ENCODE data around the gene CFAP20DC.
"Not testable (repeated sequence)": the region's sequence is repeated elsewhere in the genome, so short reads cannot be mapped to it uniquely, and the experiment has no call there.

CFAP20DC gene

GRCh38 chr3:58897646-58898045, 152.2 kb downstream of the CFAP20DC start:
- H3K27ac ChIP-seq: no peak overlapping the region
- TF ChIP-seq, protein P1, sequence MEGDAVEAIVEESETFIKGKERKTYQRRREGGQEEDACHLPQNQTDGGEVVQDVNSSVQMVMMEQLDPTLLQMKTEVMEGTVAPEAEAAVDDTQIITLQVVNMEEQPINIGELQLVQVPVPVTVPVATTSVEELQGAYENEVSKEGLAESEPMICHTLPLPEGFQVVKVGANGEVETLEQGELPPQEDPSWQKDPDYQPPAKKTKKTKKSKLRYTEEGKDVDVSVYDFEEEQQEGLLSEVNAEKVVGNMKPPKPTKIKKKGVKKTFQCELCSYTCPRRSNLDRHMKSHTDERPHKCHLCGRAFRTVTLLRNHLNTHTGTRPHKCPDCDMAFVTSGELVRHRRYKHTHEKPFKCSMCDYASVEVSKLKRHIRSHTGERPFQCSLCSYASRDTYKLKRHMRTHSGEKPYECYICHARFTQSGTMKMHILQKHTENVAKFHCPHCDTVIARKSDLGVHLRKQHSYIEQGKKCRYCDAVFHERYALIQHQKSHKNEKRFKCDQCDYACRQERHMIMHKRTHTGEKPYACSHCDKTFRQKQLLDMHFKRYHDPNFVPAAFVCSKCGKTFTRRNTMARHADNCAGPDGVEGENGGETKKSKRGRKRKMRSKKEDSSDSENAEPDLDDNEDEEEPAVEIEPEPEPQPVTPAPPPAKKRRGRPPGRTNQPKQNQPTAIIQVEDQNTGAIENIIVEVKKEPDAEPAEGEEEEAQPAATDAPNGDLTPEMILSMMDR (IDR thresholded peaks at IDR 0.05): no peak
- TF ChIP-seq ZFX (IDR thresholded peaks at IDR 0.05; ENCODE audit: borderline replicate concordance): no peak

DNA sequence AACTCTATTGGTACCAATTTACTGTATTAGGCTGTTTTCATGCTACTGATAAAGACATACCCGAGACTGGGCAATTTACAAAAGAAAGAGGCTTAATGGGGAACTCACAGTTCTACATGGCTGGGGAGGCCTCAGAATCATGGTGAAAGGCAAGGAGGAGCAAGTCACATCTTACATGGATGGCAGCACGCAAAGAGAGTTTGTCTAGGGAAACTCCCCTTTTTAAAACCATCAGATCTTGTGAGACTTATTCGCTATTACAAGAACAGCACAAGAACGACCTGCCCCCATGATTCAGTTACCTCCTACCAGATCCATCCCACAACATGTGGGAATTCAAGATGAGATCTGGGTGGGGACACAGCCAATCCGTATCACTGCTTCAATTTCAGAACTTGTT, 154.1 kb downstream of the CFAP20DC start:
- H3K27ac ChIP-seq: not testable (repeated sequence)

DNA sequence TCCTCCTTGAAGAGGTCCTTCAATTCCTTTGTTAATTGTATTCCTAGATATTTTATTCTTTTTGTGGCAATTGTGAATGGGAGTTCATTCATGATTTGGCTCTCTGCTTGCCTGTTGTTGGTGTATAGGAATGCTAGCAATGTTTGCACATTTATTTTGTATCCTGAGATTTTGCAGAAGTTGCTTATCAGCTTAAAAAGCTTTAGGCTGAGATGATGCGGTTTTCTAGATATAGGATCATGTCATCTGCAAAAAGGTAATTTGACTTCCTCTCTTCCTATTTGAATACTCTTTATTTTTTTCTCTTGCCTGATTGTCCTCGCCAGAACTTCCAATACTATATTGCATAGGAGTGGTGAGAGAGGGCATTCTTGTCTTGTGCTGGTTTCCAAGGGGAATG, 157.3 kb downstream of the CFAP20DC start:
- not testable (repeated sequence) for H3K27ac ChIP-seq

- TF ChIP-seq, protein P1 (IDR thresholded peaks at IDR 0.05): no peak
- TF ChIP-seq ZFX (IDR thresholded peaks at IDR 0.05; ENCODE audit: borderline replicate concordance): no peak
- H3K27ac ChIP-seq: no peak overlapping the region
Observed at GRCh38 chr3:58888087-58888486, 161.7 kb downstream of the CFAP20DC start.

DNA sequence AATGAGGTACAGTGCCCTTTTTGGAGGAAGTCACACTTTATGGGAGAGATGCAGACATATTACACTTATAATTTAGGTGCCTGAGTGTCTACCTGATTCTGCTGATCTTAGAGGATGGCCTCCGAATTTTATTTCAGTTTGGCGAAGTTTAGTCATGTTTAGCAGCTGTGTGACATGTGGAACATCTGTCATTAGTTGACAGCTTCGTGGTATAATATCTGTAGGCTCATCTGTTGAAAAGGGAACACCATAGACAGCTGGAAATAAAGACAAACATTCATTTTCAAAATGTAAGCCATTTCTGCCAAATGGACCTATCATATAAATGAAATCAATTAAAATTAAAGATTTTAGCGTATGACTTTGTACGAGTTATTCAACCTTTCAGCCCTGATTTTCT, 165.4 kb downstream of the CFAP20DC start:
- no peak for TF ChIP-seq ZFX (IDR thresholded peaks at IDR 0.05; ENCODE audit: borderline replicate concordance)
- TF ChIP-seq, protein P1 (IDR thresholded peaks at IDR 0.05): no peak

DNA sequence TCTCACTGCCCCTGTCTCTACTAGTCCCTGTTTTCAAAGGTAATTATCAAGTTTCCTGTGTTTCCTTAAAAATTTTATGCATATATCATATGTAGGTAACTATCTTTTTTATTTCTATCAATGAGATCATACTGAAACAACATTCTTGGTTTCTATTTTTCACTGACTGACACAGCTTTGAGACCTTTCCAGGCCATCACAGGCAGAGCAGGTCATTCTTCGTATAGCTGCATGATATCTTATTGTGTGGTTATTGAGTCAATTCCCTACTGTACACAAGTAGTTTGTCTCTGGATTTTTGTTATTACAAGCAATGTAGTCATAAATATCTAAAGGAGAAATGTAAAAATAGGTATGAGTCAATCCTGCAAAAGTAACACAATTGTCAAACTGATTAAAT, 169.6 kb downstream of the CFAP20DC start:
- no peak for TF ChIP-seq ZFX (IDR thresholded peaks at IDR 0.05; ENCODE audit: borderline replicate concordance)
- TF ChIP-seq, protein P1 (IDR thresholded peaks at IDR 0.05): no peak
- H3K27ac ChIP-seq: no peak overlapping the region

More for the DNA sequence above, 165.4 kb downstream of the CFAP20DC start:
- no peak overlapping the region for H3K27ac ChIP-seq

DNA sequence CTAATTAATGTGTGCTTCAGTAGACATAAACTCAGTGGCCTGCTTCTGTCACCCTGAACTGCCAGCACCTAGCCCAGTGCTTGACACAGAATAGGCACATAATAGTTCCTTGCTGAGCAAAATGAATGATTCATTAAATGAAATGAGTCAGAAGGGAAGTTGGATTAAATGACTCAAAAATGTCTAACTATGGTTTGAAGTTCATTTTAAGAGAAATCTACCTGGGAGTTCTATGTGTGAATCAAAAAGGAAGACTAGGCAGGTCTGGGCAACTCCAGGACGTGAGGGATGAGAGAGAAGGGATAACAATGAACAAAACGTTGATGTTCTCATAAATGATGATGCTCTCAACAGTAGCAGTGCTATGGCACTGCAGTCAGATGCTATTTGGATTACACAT, 175.0 kb downstream of the CFAP20DC start:
- TF ChIP-seq, protein P1 (IDR thresholded peaks at IDR 0.05): no peak
- TF ChIP-seq ZFX (IDR thresholded peaks at IDR 0.05; ENCODE audit: borderline replicate concordance): no peak
- no peak overlapping the region for H3K27ac ChIP-seq

GRCh38 chr3:58874248-58874741, 175.5 kb downstream of the CFAP20DC start:
- H3K27ac ChIP-seq: no peak overlapping the region
- TF ChIP-seq, protein P1 (IDR thresholded peaks at IDR 0.05): no peak
- TF ChIP-seq ZFX (IDR thresholded peaks at IDR 0.05; ENCODE audit: borderline replicate concordance): no peak
